Measurements from ENCODE around the gene DNAJC2.
"Not testable (repeated sequence)": the region's sequence is repeated elsewhere in the genome, so short reads cannot be mapped to it uniquely, and the experiment has no call there.

The DNAJC2 gene

GRCh38 chr7:103316380-103316941 is 28.1 kb downstream of the DNAJC2 start:
- H3K4me3 Mint-ChIP-seq: no peak overlapping the region
- ATAC-seq (replicated peaks; ENCODE audit: extremely low read depth, poor library complexity, severe bottlenecking) (no peak), DNase-seq (ENCODE audit: low spot score in 2 of 2) (no peak)
- H3K36me3 Mint-ChIP-seq (ENCODE audit: insufficient read depth): peaks cover 79% of the 10 kb centered on the region
- H3K27ac Mint-ChIP-seq (ENCODE audit: low read depth): no peak overlapping the region
- H3K27me3 Mint-ChIP-seq: no peaks in the 10 kb centered on the region
- peaks cover 8% of the 10 kb centered on the region for H3K4me1 Mint-ChIP-seq
- H3K9me3 Mint-ChIP-seq: no peaks in the 10 kb centered on the region

DNA sequence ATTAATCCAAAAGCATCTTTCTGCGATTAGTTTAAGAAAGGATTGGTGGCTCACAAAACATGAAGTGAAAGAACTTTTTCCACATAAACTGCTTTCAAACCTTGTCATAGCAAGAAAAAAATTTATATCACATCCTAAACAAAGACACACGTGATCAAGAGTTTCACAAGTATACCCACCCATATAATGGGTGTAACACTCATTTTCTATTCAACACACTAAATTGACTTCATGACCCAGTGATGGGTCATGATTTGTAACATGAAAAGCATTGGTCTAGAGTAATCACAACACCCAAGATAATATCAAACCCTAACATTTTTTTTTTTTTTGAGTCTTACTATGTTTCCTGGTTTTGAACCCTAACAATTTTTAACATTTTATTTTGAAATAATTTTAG is 29.7 kb downstream of the DNAJC2 start:
- DNase-seq (ENCODE audit: low spot score in 2 of 2) (no peak), ATAC-seq (replicated peaks; ENCODE audit: extremely low read depth, poor library complexity, severe bottlenecking) (no peak)
- no peak overlapping the region for H3K27ac Mint-ChIP-seq (ENCODE audit: low read depth)
- peaks cover 80% of the 10 kb centered on the region for H3K36me3 Mint-ChIP-seq (ENCODE audit: insufficient read depth)
- no peak overlapping the region for H3K4me3 Mint-ChIP-seq
- no peaks in the 10 kb centered on the region for H3K27me3 Mint-ChIP-seq
- H3K4me1 Mint-ChIP-seq: peaks cover 8% of the 10 kb centered on the region
- H3K9me3 Mint-ChIP-seq: no peaks in the 10 kb centered on the region

- H3K9me3 Mint-ChIP-seq: no peaks in the 10 kb centered on the region
- no peak for DNase-seq (ENCODE audit: low spot score in 2 of 2)
- no peak for ATAC-seq (replicated peaks; ENCODE audit: extremely low read depth, poor library complexity, severe bottlenecking)
- no peak overlapping the region for H3K4me3 Mint-ChIP-seq
- H3K27ac Mint-ChIP-seq (ENCODE audit: low read depth): peak overlapping the region; percentile 44
- peaks cover 85% of the 10 kb centered on the region for H3K36me3 Mint-ChIP-seq (ENCODE audit: insufficient read depth)
- peaks cover 6% of the 10 kb centered on the region for H3K4me1 Mint-ChIP-seq
- no peaks in the 10 kb centered on the region for H3K27me3 Mint-ChIP-seq
These were observed 36.9 kb downstream of the DNAJC2 start for GRCh38 chr7:103307503-103308231.

- Mint-ChIP-seq H3K9me3 (no peaks in the 10 kb centered on the region), H3K27me3 (no peaks in the 10 kb centered on the region), H3K27ac (ENCODE audit: low read depth) (no peak overlapping the region), H3K36me3 (ENCODE audit: insufficient read depth) (peaks cover 66% of the 10 kb centered on the region), H3K4me3 (no peak overlapping the region), H3K4me1 (peaks cover 31% of the 10 kb centered on the region)
- DNase-seq (ENCODE audit: low spot score in 2 of 2) (no peak), ATAC-seq (replicated peaks; ENCODE audit: extremely low read depth, poor library complexity, severe bottlenecking) (no peak)
These were observed 43.1 kb downstream of the DNAJC2 start for GRCh38 chr7:103301441-103301840.

DNA sequence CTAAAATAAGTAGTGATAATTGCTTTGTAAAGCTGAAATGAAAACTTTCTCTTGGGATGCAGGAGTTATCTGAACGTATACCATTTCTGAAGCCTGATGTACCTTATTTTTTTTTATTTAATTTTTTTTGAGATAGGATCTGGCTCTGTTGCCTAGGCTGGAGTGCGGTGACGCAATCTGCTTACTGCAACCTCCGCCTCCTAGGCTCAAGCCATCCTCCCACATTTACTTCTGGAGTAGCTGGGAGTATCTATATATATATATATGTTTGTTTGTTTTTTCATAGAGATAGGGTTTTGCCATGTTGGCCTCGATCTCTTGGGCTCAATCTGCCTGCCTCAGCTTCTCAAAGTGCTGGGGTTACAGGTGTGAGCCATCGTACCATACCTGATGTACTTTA is 44.9 kb downstream of the DNAJC2 start:
- no peak for ATAC-seq (replicated peaks; ENCODE audit: extremely low read depth, poor library complexity, severe bottlenecking)
- no peak overlapping the region for H3K27ac Mint-ChIP-seq (ENCODE audit: low read depth)
- H3K4me1 Mint-ChIP-seq: peaks cover 36% of the 10 kb centered on the region
- no peaks in the 10 kb centered on the region for H3K9me3 Mint-ChIP-seq
- no peak for DNase-seq (ENCODE audit: low spot score in 2 of 2)
- H3K36me3 Mint-ChIP-seq (ENCODE audit: insufficient read depth): peaks cover 52% of the 10 kb centered on the region
- H3K27me3 Mint-ChIP-seq: no peaks in the 10 kb centered on the region
- no peak overlapping the region for H3K4me3 Mint-ChIP-seq

DNA sequence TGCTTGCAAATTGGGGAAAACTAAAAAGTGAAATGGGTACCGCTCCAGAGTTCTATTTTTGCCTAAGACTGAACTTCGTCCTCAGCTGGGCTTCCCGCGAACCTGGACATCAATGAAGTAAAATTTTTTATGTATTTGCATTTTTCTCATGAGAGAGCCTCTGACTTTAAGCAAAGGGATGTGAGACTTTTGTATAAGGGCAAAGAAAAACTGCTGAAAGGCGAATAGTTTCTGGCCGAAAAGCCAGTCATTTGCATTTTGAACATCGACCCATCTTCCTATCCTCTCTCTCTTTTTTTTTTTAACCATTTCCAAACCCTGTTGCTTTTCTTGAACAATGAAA is 46.8 kb downstream of the DNAJC2 start:
- Mint-ChIP-seq H3K4me3 (peak overlapping the region; percentile 85), H3K27ac (ENCODE audit: low read depth) (peak overlapping the region; percentile 92), H3K4me1 (peaks cover 35% of the 10 kb centered on the region), H3K9me3 (no peaks in the 10 kb centered on the region), H3K27me3 (peaks cover 6% of the 10 kb centered on the region), H3K36me3 (ENCODE audit: insufficient read depth) (peaks cover 36% of the 10 kb centered on the region)
- DNase-seq (ENCODE audit: low spot score in 2 of 2) (no peak), ATAC-seq (replicated peaks; ENCODE audit: extremely low read depth, poor library complexity, severe bottlenecking) (no peak)

DNA sequence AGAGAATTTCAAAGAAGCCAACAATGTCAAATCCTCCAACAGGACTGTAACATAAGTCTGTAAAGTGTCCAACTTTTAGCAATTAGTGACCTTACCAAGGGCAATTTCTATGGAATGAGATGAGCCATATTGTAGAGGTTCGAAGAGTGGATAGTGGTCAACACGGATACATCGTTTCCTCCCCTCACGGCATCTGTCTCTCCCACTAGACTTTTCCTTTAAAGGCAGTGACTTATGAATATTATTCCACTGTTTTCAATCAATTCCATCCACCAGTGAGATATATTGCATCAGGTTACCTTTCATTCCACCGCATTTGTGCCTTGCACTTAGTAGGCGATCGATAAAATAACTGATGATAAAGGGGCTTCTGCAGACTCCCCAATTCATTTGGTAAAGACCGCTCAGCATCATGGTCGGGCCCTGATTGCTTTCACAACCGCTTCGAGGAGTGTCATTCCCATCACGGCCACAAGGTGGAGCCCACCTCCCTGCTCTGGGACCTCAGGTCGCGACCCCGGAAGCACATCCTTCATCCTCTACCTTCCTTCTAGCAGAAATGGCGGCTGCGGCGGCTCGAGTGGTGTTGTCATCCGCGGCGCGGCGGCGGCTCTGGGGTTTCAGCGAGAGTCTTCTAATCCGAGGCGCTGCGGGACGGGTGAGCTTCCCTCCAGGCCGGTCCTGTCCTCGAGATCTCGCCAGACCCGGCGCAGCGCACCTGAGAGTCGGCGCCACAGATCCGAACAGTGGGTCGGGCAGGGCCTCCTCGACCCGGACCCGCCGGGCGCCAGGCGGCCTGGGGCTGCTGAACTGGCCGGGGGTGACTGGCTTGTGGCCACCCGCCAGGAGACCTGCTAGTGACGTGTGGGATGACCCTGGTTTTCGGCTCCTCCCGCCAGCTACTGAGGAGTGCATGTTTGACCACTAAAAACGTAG is 47.4 kb downstream of the DNAJC2 start, which contains the start of gene PMPCB:
Gene PMPCB, plus strand, starts transcription at position 535 of the 936 bp plus-strand sequence. Its CDS starts 25 bp downstream, at position 560.
- Mint-ChIP-seq H3K27ac (ENCODE audit: low read depth) (peak within 1 kb of the TSS; percentile 92), H3K36me3 (ENCODE audit: insufficient read depth) (peaks cover 32% of the 10 kb centered on the region), H3K4me3 (peak within 1 kb of the TSS; percentile 85), H3K27me3 (peaks cover 8% of the 10 kb centered on the region), H3K9me3 (no peaks in the 10 kb centered on the region), H3K4me1 (peaks cover 35% of the 10 kb centered on the region)
- peak; percentile 98 for ATAC-seq (replicated peaks; ENCODE audit: extremely low read depth, poor library complexity, severe bottlenecking)
- peak; percentile 92 to 99 for DNase-seq (ENCODE audit: low spot score in 2 of 2)

DNA sequence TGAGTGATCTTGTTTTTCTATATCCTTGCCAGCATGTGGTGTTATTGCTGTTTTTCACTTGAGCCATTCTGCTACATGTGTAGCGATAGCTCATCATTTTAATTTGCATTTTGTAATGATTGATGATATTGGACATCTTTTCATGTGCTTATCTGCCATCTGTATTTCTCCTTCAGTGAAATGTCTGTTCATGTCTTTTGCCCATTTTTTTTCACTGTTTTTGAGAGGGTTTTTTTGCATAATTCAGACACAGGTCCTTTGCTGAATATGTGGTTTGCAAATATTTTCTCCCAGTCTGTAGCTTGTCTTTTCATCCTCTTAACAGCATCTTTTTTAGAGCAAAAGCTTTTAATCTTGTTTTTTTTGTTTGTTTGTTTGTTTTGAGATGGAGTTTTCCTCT is 51.0 kb downstream of the DNAJC2 start:
- Mint-ChIP-seq H3K36me3 (ENCODE audit: insufficient read depth) (peaks cover 2% of the 10 kb centered on the region), H3K4me3 (no peak overlapping the region), H3K4me1 (peaks cover 27% of the 10 kb centered on the region), H3K9me3 (no peaks in the 10 kb centered on the region), H3K27ac (ENCODE audit: low read depth) (no peak overlapping the region), H3K27me3 (peaks cover 29% of the 10 kb centered on the region)
- ATAC-seq (replicated peaks; ENCODE audit: extremely low read depth, poor library complexity, severe bottlenecking) (no peak), DNase-seq (ENCODE audit: low spot score in 2 of 2) (no peak)

DNA sequence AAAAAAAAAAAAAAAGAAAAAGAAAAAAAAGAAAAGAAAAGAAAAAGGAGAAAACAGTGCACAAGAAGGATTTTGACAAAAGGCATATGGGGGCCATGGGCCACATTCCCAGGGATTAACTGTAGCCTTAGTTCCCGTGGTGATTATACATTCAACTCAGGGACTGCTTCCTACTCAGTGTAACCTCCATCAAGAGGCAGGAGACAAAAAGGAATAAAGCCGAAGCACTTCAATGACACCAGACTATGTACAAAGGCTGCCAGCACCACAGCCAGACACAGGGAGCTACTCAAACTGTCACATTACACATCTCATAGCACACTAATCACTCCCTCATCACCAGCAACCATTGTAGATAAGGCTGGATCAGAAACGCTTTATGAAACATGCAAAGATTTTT is 52.4 kb downstream of the DNAJC2 start:
- Mint-ChIP-seq H3K4me1 (peaks cover 16% of the 10 kb centered on the region), H3K9me3 (no peaks in the 10 kb centered on the region), H3K36me3 (ENCODE audit: insufficient read depth) (peaks cover under 1% of the 10 kb centered on the region), H3K4me3 (no peak overlapping the region), H3K27ac (ENCODE audit: low read depth) (no peak overlapping the region), H3K27me3 (peaks cover 29% of the 10 kb centered on the region)
- DNase-seq (ENCODE audit: low spot score in 2 of 2) (no peak), ATAC-seq (replicated peaks; ENCODE audit: extremely low read depth, poor library complexity, severe bottlenecking) (no peak)

DNA sequence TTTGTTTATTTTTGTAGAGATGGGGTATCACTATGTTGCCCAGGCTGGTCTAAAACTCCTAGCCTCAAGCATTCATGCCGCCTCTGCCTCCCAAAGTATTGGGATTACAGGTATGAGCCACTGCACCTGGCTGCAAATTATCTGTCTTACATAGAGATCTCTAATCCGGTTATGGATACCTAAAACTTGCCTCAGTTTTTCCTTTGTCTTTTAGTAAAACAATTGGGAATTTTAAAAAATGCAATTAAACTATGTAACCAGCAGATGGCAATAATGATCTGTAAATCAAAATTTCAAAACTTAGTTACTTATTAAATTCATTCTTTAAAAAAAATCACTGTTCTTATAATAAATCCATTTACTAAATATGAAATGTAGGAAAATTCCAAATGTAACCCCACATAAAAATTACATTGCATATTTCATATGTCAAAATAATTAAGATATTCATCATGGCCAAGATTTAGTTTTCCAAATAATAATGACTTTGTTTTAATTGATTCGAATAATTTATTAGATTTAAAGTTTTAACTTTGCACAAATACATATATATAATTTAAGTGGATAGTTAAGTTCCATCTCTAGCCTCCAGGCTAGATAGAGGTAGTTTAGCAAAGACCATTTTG is 61.7 kb downstream of the DNAJC2 start:
- not testable (repeated sequence) for ATAC-seq (replicated peaks; ENCODE audit: extremely low read depth, poor library complexity, severe bottlenecking)

GRCh38 chr7:103280803-103281155 is 63.8 kb downstream of the DNAJC2 start:
- DNase-seq (ENCODE audit: low spot score in 2 of 2); H3K27me3 Mint-ChIP-seq; H3K9me3 Mint-ChIP-seq; ATAC-seq (replicated peaks; ENCODE audit: extremely low read depth, poor library complexity, severe bottlenecking): not testable (repeated sequence)
- Mint-ChIP-seq H3K27ac (ENCODE audit: low read depth) (peak overlapping the region; percentile 97), H3K4me3 (peak overlapping the region; percentile 87), H3K4me1 (peaks cover 33% of the 10 kb centered on the region), H3K36me3 (ENCODE audit: insufficient read depth) (peaks cover 12% of the 10 kb centered on the region)

More for the DNA sequence above, 61.7 kb downstream of the DNAJC2 start:
- H3K27me3 Mint-ChIP-seq; H3K27ac Mint-ChIP-seq (ENCODE audit: low read depth); H3K4me3 Mint-ChIP-seq; DNase-seq (ENCODE audit: low spot score in 2 of 2); H3K9me3 Mint-ChIP-seq: not testable (repeated sequence)
- peaks cover 32% of the 10 kb centered on the region for H3K4me1 Mint-ChIP-seq
- peaks cover 10% of the 10 kb centered on the region for H3K36me3 Mint-ChIP-seq (ENCODE audit: insufficient read depth)

All from central memory CD8-positive, alpha-beta T cell (primary cell).